ENCODE data around the gene CCBE1.

Gene CCBE1

GRCh38 chr18:59437851-59438569, 259.2 kb downstream of the CCBE1 start:
- H3K27me3 ChIP-seq (ENCODE audit: insufficient read depth, poor library complexity, severe bottlenecking), result no peaks in the 10 kb centered on the region
- no peak for DNase-seq (ENCODE audit: low read depth in 1 of 2, low spot score in 1 of 2)
- H3K27ac ChIP-seq (replicated peaks), result no peak overlapping the region
- H3K4me3 ChIP-seq (replicated peaks; ENCODE audit: insufficient read depth, low read length), result no peak overlapping the region
- TF ChIP-seq SPI1 (IDR thresholded peaks at IDR 0.05; ENCODE audit: borderline replicate concordance, low read depth) (no peak), GABPA (IDR thresholded peaks at IDR 0.05; ENCODE audit: low read depth) (no peak), CTCF (IDR thresholded peaks at IDR 0.05; ENCODE audit: insufficient read depth, low read length) (no peak), REST (IDR thresholded peaks at IDR 0.05; ENCODE audit: insufficient replicate concordance, low read depth) (no peak)

GRCh38 chr18:59432803-59433597, 264.2 kb downstream of the CCBE1 start:
- Histone ChIP-seq H3K27ac (replicated peaks) (no peak overlapping the region), H3K4me3 (replicated peaks; ENCODE audit: insufficient read depth, low read length) (no peak overlapping the region), H3K27me3 (ENCODE audit: insufficient read depth, poor library complexity, severe bottlenecking) (no peaks in the 10 kb centered on the region)
- no peak for DNase-seq (ENCODE audit: low read depth in 1 of 2, low spot score in 1 of 2)
- TF ChIP-seq REST (IDR thresholded peaks at IDR 0.05; ENCODE audit: insufficient replicate concordance, low read depth), result no peak
- TF ChIP-seq GABPA (IDR thresholded peaks at IDR 0.05; ENCODE audit: low read depth), result no peak
- TF ChIP-seq SPI1 (IDR thresholded peaks at IDR 0.05; ENCODE audit: borderline replicate concordance, low read depth), result no peak
- no peak for TF ChIP-seq CTCF (IDR thresholded peaks at IDR 0.05; ENCODE audit: insufficient read depth, low read length)
- TF ChIP-seq POLR2AphosphoS5 (IDR thresholded peaks at IDR 0.05; ENCODE audit: low read depth), result no peak

- Histone ChIP-seq H3K27ac (replicated peaks) (no peak overlapping the region), H3K4me3 (replicated peaks; ENCODE audit: insufficient read depth, low read length) (no peak overlapping the region), H3K27me3 (ENCODE audit: insufficient read depth, poor library complexity, severe bottlenecking) (no peaks in the 10 kb centered on the region)
- TF ChIP-seq CTCF (IDR thresholded peaks at IDR 0.05; ENCODE audit: insufficient read depth, low read length) (no peak), REST (IDR thresholded peaks at IDR 0.05; ENCODE audit: insufficient replicate concordance, low read depth) (no peak), SPI1 (IDR thresholded peaks at IDR 0.05; ENCODE audit: borderline replicate concordance, low read depth) (no peak), POLR2AphosphoS5 (IDR thresholded peaks at IDR 0.05; ENCODE audit: low read depth) (no peak), GABPA (IDR thresholded peaks at IDR 0.05; ENCODE audit: low read depth) (no peak)
- no peak for DNase-seq (ENCODE audit: low read depth in 1 of 2, low spot score in 1 of 2)
Measured at GRCh38 chr18:59431131-59431530, 266.1 kb downstream of the CCBE1 start.

Data from HL-60 (cell line).